ENCODE data around the gene MAP2K6.

MAP2K6 gene

GRCh38 chr17:69431835-69432234 lies 17.3 kb downstream of the MAP2K6 start:
- no peak overlapping the region for H3K27ac ChIP-seq (ENCODE audit: low read depth, low read length)
- H3K36me3 ChIP-seq (ENCODE audit: control insufficient read depth, insufficient read depth, low read length) = no peaks in the 10 kb centered on the region
- H3K9ac ChIP-seq (ENCODE audit: low read length) = no peak overlapping the region
- peaks cover 2% of the 10 kb centered on the region for H3K4me1 ChIP-seq (ENCODE audit: control insufficient read depth, insufficient read depth, low read length)
- H3K4me3 ChIP-seq (ENCODE audit: low read length) = no peak overlapping the region
- H3K27me3 ChIP-seq (ENCODE audit: control insufficient read depth, insufficient read depth, low read length) = no peaks in the 10 kb centered on the region

GRCh38 chr17:69433093-69433492 lies 18.6 kb downstream of the MAP2K6 start:
- H3K27ac ChIP-seq (ENCODE audit: low read depth, low read length) = no peak overlapping the region
- no peaks in the 10 kb centered on the region for H3K27me3 ChIP-seq (ENCODE audit: control insufficient read depth, insufficient read depth, low read length)
- no peak overlapping the region for H3K4me3 ChIP-seq (ENCODE audit: low read length)
- H3K4me1 ChIP-seq (ENCODE audit: control insufficient read depth, insufficient read depth, low read length) = peaks cover 2% of the 10 kb centered on the region
- H3K9ac ChIP-seq (ENCODE audit: low read length) = no peak overlapping the region
- no peaks in the 10 kb centered on the region for H3K36me3 ChIP-seq (ENCODE audit: control insufficient read depth, insufficient read depth, low read length)

GRCh38 chr17:69434164-69434579 lies 19.7 kb downstream of the MAP2K6 start:
- no peak overlapping the region for H3K27ac ChIP-seq (ENCODE audit: low read depth, low read length)

GRCh38 chr17:69435971-69436696 lies 21.6 kb downstream of the MAP2K6 start:
- H3K27ac ChIP-seq (ENCODE audit: low read depth, low read length) = no peak overlapping the region
- H3K4me1 ChIP-seq (ENCODE audit: control insufficient read depth, insufficient read depth, low read length) = no peaks in the 10 kb centered on the region
- no peak overlapping the region for H3K4me3 ChIP-seq (ENCODE audit: low read length)
- no peaks in the 10 kb centered on the region for H3K27me3 ChIP-seq (ENCODE audit: control insufficient read depth, insufficient read depth, low read length)
- no peak overlapping the region for H3K9ac ChIP-seq (ENCODE audit: low read length)
- H3K36me3 ChIP-seq (ENCODE audit: control insufficient read depth, insufficient read depth, low read length) = no peaks in the 10 kb centered on the region

More at GRCh38 chr17:69434164-69434579, 19.7 kb downstream of the MAP2K6 start:
- Histone ChIP-seq H3K4me3 (ENCODE audit: low read length) (no peak overlapping the region), H3K36me3 (ENCODE audit: control insufficient read depth, insufficient read depth, low read length) (no peaks in the 10 kb centered on the region), H3K9ac (ENCODE audit: low read length) (no peak overlapping the region), H3K27me3 (ENCODE audit: control insufficient read depth, insufficient read depth, low read length) (no peaks in the 10 kb centered on the region), H3K4me1 (ENCODE audit: control insufficient read depth, insufficient read depth, low read length) (peaks cover 2% of the 10 kb centered on the region)

GRCh38 chr17:69437475-69437874 lies 23.0 kb downstream of the MAP2K6 start:
- Histone ChIP-seq H3K4me3 (ENCODE audit: low read length) (no peak overlapping the region), H3K27me3 (ENCODE audit: control insufficient read depth, insufficient read depth, low read length) (no peaks in the 10 kb centered on the region)

GRCh38 chr17:69438776-69439175 lies 24.3 kb downstream of the MAP2K6 start:
- Histone ChIP-seq H3K4me1 (ENCODE audit: control insufficient read depth, insufficient read depth, low read length) (no peaks in the 10 kb centered on the region), H3K4me3 (ENCODE audit: low read length) (no peak overlapping the region), H3K36me3 (ENCODE audit: control insufficient read depth, insufficient read depth, low read length) (no peaks in the 10 kb centered on the region), H3K9ac (ENCODE audit: low read length) (no peak overlapping the region), H3K27me3 (ENCODE audit: control insufficient read depth, insufficient read depth, low read length) (no peaks in the 10 kb centered on the region), H3K27ac (ENCODE audit: low read depth, low read length) (no peak overlapping the region)

More at GRCh38 chr17:69437475-69437874, 23.0 kb downstream of the MAP2K6 start:
- Histone ChIP-seq H3K9ac (ENCODE audit: low read length) (no peak overlapping the region), H3K4me1 (ENCODE audit: control insufficient read depth, insufficient read depth, low read length) (no peaks in the 10 kb centered on the region), H3K27ac (ENCODE audit: low read depth, low read length) (no peak overlapping the region), H3K36me3 (ENCODE audit: control insufficient read depth, insufficient read depth, low read length) (no peaks in the 10 kb centered on the region)

DNA sequence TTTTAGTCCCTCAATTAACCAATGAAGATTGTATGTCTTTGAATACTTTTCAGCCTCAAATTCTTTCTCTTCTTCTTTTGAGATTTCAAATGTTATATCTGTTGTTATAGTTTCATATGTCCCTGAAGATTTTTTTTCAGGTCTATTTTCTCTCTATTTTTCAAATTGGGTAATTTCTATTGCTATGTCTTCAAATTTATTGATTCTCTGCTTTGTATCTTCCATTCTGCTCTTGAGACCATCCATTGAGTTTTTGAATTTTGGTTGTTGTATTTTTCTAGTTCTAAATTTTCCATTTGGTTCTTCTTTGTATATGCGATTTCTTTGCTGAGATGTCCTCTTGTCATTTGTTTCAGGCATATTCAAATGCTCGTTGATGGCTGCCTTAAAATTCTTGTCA lies 26.7 kb downstream of the MAP2K6 start:
- Histone ChIP-seq H3K27ac (ENCODE audit: low read depth, low read length) (no peak overlapping the region), H3K4me3 (ENCODE audit: low read length) (no peak overlapping the region), H3K27me3 (ENCODE audit: control insufficient read depth, insufficient read depth, low read length) (no peaks in the 10 kb centered on the region), H3K4me1 (ENCODE audit: control insufficient read depth, insufficient read depth, low read length) (no peaks in the 10 kb centered on the region), H3K36me3 (ENCODE audit: control insufficient read depth, insufficient read depth, low read length) (no peaks in the 10 kb centered on the region), H3K9ac (ENCODE audit: low read length) (no peak overlapping the region)

- H3K4me1 ChIP-seq (ENCODE audit: control insufficient read depth, insufficient read depth, low read length) = no peaks in the 10 kb centered on the region
- no peak overlapping the region for H3K27ac ChIP-seq (ENCODE audit: low read depth, low read length)
- H3K27me3 ChIP-seq (ENCODE audit: control insufficient read depth, insufficient read depth, low read length) = no peaks in the 10 kb centered on the region
Measured at GRCh38 chr17:69443138-69443537, 28.6 kb downstream of the MAP2K6 start.

GRCh38 chr17:69444023-69444422 lies 29.5 kb downstream of the MAP2K6 start:
- H3K27ac ChIP-seq (ENCODE audit: low read depth, low read length) = no peak overlapping the region
- no peaks in the 10 kb centered on the region for H3K27me3 ChIP-seq (ENCODE audit: control insufficient read depth, insufficient read depth, low read length)
- no peaks in the 10 kb centered on the region for H3K36me3 ChIP-seq (ENCODE audit: control insufficient read depth, insufficient read depth, low read length)
- no peak overlapping the region for H3K4me3 ChIP-seq (ENCODE audit: low read length)
- H3K9ac ChIP-seq (ENCODE audit: low read length) = no peak overlapping the region
- H3K4me1 ChIP-seq (ENCODE audit: control insufficient read depth, insufficient read depth, low read length) = peaks cover 3% of the 10 kb centered on the region

More at GRCh38 chr17:69443138-69443537, 28.6 kb downstream of the MAP2K6 start:
- H3K9ac ChIP-seq (ENCODE audit: low read length) = no peak overlapping the region
- no peak overlapping the region for H3K4me3 ChIP-seq (ENCODE audit: low read length)
- H3K36me3 ChIP-seq (ENCODE audit: control insufficient read depth, insufficient read depth, low read length) = no peaks in the 10 kb centered on the region

DNA sequence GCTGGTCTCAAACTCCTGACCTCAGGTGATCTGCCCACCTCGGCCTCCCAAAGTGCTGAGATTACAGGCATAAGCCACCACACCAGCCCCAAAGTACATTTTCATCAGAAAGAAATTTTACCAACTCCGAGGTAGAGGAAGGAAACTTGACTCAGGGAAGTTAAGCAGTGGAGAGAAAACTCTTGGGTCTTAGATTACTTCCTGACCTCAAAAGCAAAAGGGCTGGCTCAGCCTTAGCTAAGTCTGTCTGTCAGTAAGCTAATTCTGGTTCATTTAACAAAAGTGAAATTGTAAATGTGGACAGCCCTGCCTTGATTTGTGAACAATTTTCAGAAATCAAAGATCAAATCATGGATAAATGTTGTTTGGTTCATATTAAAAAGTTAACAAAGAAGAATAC lies 30.6 kb downstream of the MAP2K6 start:
- H3K4me3 ChIP-seq (ENCODE audit: low read length) = no peak overlapping the region
- no peak overlapping the region for H3K27ac ChIP-seq (ENCODE audit: low read depth, low read length)
- no peaks in the 10 kb centered on the region for H3K27me3 ChIP-seq (ENCODE audit: control insufficient read depth, insufficient read depth, low read length)
- no peak overlapping the region for H3K9ac ChIP-seq (ENCODE audit: low read length)
- H3K4me1 ChIP-seq (ENCODE audit: control insufficient read depth, insufficient read depth, low read length) = peaks cover 3% of the 10 kb centered on the region
- H3K36me3 ChIP-seq (ENCODE audit: control insufficient read depth, insufficient read depth, low read length) = no peaks in the 10 kb centered on the region

GRCh38 chr17:69447726-69448125 lies 33.2 kb downstream of the MAP2K6 start:
- Histone ChIP-seq H3K9ac (ENCODE audit: low read length) (no peak overlapping the region), H3K27me3 (ENCODE audit: control insufficient read depth, insufficient read depth, low read length) (no peaks in the 10 kb centered on the region), H3K27ac (ENCODE audit: low read depth, low read length) (no peak overlapping the region), H3K4me1 (ENCODE audit: control insufficient read depth, insufficient read depth, low read length) (peaks cover 3% of the 10 kb centered on the region), H3K4me3 (ENCODE audit: low read length) (no peak overlapping the region), H3K36me3 (ENCODE audit: control insufficient read depth, insufficient read depth, low read length) (no peaks in the 10 kb centered on the region)

DNA sequence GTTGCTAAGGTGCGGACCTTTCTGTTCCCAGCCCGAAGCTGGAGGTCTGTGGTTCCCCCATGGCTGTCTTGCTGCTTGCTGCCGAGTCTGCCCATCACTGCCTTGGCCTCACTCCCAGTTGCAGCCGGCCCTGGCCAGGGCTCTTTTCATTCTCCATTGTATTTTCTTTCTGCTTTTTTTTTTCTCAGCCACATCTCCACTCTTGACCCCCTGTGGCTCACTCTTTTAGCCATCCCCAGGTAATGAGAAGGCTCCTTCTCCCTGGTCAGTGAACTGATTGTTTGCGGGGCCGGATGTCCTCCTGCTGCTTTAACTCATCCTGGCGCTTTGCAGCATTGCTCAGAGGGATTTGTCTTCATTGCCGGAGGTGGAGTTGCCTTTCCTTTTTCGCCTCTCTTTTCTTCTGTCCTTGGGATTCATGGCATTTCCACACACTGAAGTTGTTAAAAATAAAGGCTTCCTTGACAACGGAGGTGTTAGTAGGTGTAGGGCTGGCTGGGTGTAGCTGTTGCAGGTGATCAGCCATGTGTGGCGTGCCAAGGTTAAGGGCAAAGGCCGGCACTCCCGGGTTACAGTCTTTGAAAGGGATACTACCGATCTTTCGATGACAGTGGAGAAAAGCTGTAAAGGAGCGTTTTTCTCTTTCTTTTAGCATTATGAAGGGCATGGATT lies 34.1 kb downstream of the MAP2K6 start:
- no peaks in the 10 kb centered on the region for H3K36me3 ChIP-seq (ENCODE audit: control insufficient read depth, insufficient read depth, low read length)
- peak overlapping the region; percentile 39 for H3K4me3 ChIP-seq (ENCODE audit: low read length)

GRCh38 chr17:69450131-69450530 lies 35.6 kb downstream of the MAP2K6 start:
- H3K27ac ChIP-seq (ENCODE audit: low read depth, low read length) = no peak overlapping the region
- peaks cover 3% of the 10 kb centered on the region for H3K4me1 ChIP-seq (ENCODE audit: control insufficient read depth, insufficient read depth, low read length)
- no peak overlapping the region for H3K4me3 ChIP-seq (ENCODE audit: low read length)
- H3K36me3 ChIP-seq (ENCODE audit: control insufficient read depth, insufficient read depth, low read length) = no peaks in the 10 kb centered on the region
- no peaks in the 10 kb centered on the region for H3K27me3 ChIP-seq (ENCODE audit: control insufficient read depth, insufficient read depth, low read length)
- no peak overlapping the region for H3K9ac ChIP-seq (ENCODE audit: low read length)

More for the DNA sequence above, 34.1 kb downstream of the MAP2K6 start:
- Histone ChIP-seq H3K4me1 (ENCODE audit: control insufficient read depth, insufficient read depth, low read length) (peaks cover 3% of the 10 kb centered on the region), H3K9ac (ENCODE audit: low read length) (no peak overlapping the region), H3K27me3 (ENCODE audit: control insufficient read depth, insufficient read depth, low read length) (no peaks in the 10 kb centered on the region), H3K27ac (ENCODE audit: low read depth, low read length) (no peak overlapping the region)

Measured in rectal smooth muscle tissue (tissue), 1 donor.